GM12878 (cell line): ENCODE data around the gene MDFIC. TPM values are rescaled to one million over a fixed set of nuclear protein-coding genes. Genes with fewer than 3 reads are reported as not detected.

Source experiments
- BACH1 ChIP-seq: fragments of 450-650 bp; IDR thresholded peaks from 2 replicates; pipeline ENCODE4 v1.6.1; 2017; ENCODE audit warnings: mild to moderate bottlenecking, borderline replicate concordance
- BMI1 ChIP-seq: fragments of 450-650 bp; IDR thresholded peaks from 2 replicates; pipeline ENCODE4 v1.6.1; 2016; ENCODE audit warnings: mild to moderate bottlenecking, moderate library complexity, borderline replicate concordance
- CREB1 ChIP-seq: IDR thresholded peaks from 2 replicates; pipeline ENCODE4 v1.6.1; 2012; ENCODE audit warnings: low read depth, mild to moderate bottlenecking, inconsistent platforms
- EP300 ChIP-seq, 2 experiments: fragments of 150-350 bp in 1 of 2; IDR thresholded peaks; 2 replicates each; pipeline ENCODE4 v1.6.1; 2011 to 2012; ENCODE audit warnings: low read depth in 2 of 2, low read length in 2 of 2, borderline replicate concordance in 1 of 2, improper control_type of control experiment in 1 of 2, inconsistent platforms in 1 of 2; ENCODE audit not compliant: control insufficient read depth in 1 of 2
- ESRRA ChIP-seq: IDR thresholded peaks from 2 replicates; pipeline ENCODE4 v1.6.1; 2012; ENCODE audit warnings: mild to moderate bottlenecking, low read length, improper control_type of control experiment
- FOXM1 ChIP-seq: IDR thresholded peaks from 2 replicates; pipeline ENCODE4 v1.6.1; 2012; ENCODE audit warnings: low read depth, mild to moderate bottlenecking, inconsistent platforms, low read length, moderate library complexity
- IKZF2 ChIP-seq, 2 experiments: fragments of 450-650 bp; IDR thresholded peaks; 2 replicates each; pipeline ENCODE4 v1.6.1; 2017; ENCODE audit warnings: mild to moderate bottlenecking in 2 of 2, moderate library complexity in 2 of 2
- MTA2 ChIP-seq: fragments of 450-650 bp; IDR thresholded peaks from 2 replicates; pipeline ENCODE4 v1.6.1; 2016; ENCODE audit warnings: low read depth, mild to moderate bottlenecking, moderate library complexity
- MTA3 ChIP-seq: IDR thresholded peaks from 2 replicates; pipeline ENCODE4 v1.6.1; 2012; ENCODE audit warnings: low read length, inconsistent platforms, borderline replicate concordance
- NFIC ChIP-seq: IDR thresholded peaks from 2 replicates; pipeline ENCODE4 v1.6.1; 2012; ENCODE audit warnings: low read depth, mild to moderate bottlenecking, inconsistent platforms, low read length, moderate library complexity
- NR2C1 ChIP-seq: fragments of 450-650 bp; IDR thresholded peaks from 2 replicates; pipeline ENCODE4 v1.6.1; 2017; ENCODE audit warnings: antibody characterized with exemption, mild to moderate bottlenecking, moderate library complexity
- PAX5 ChIP-seq: IDR thresholded peaks from 2 replicates; pipeline ENCODE4 v1.6.1; 2011; ENCODE audit warnings: low read depth, low read length, borderline replicate concordance
- PML ChIP-seq: IDR thresholded peaks from 2 replicates; pipeline ENCODE4 v1.6.1; 2012; ENCODE audit warnings: low read length, inconsistent platforms
- SIX5 ChIP-seq: IDR thresholded peaks from 2 replicates; pipeline ENCODE4 v1.6.1; 2011; ENCODE audit warnings: mild to moderate bottlenecking, low read depth, low read length, moderate library complexity; ENCODE audit not compliant: severe bottlenecking
- STAT3 ChIP-seq: IDR thresholded peaks from 2 replicates; pipeline ENCODE4 v1.6.1; 2011; ENCODE audit warnings: low read depth, low read length, improper control_type of control experiment
- SUZ12 ChIP-seq: fragments of 200-600 bp; sonication (generic); IDR thresholded peaks from one replicate; pipeline ENCODE4 v1.6.1; 2018; ENCODE audit warnings: antibody characterized with exemption, mild to moderate bottlenecking; ENCODE audit not compliant: unreplicated experiment
- ZNF217 ChIP-seq: fragments of 450-650 bp; IDR thresholded peaks from 2 replicates; pipeline ENCODE4 v1.6.1; 2017; ENCODE audit warnings: antibody characterized with exemption, mild to moderate bottlenecking
- ZSCAN29 ChIP-seq: fragments of 450-650 bp; IDR thresholded peaks from 2 replicates; pipeline ENCODE4 v1.6.1; 2017; ENCODE audit warnings: mild to moderate bottlenecking, moderate library complexity
- polyA plus RNA-seq, 11 experiments: library from polyadenylated mRNA; depleted of rRNA in 4 of 11; unstranded in 6 of 11; stranded (reverse) in 5 of 11; fragments of >200 nt; fragmentation: Nextera tagmentation in 4 of 11; fragmentation: Illumina TruSeq in 1 of 11; extraction: Ambion mirVana in 4 of 11; extraction: Trizol in 1 of 11; gene quantifications; 1 replicate in 1 of 11; 2 replicates in 10 of 11; pipeline versions ENCODE4 v1.2.1 to v1.2.3, GENCODE V29; 2011 to 2016; ENCODE audit warnings: inconsistent platforms in 2 of 11, missing spikeins in 2 of 11, low read depth in 1 of 11
- total RNA-seq, 4 experiments: library from RNA; depleted of rRNA in 3 of 4; stranded (reverse); fragments of >200 nt in 3 of 4; fragmentation: Illumina TruSeq in 1 of 4; extraction: Trizol in 1 of 4; gene quantifications; 2 replicates each; pipeline versions ENCODE4 v1.2.1 to v1.2.3, GENCODE V29; 2013 to 2021
- TF ChIP-seq, protein P1 (sequence below): fragments of 450-650 bp; IDR thresholded peaks from 2 replicates; pipeline ENCODE4 v1.6.1; 2014; ENCODE audit warnings: mild to moderate bottlenecking
- TF ChIP-seq, protein P2 (sequence below): IDR thresholded peaks from 2 replicates; pipeline ENCODE4 v1.6.1; 2012; ENCODE audit warnings: low read depth, low read length, improper control_type of control experiment
- TF ChIP-seq, protein P3 (sequence below): fragments of 450-650 bp; formaldehyde crosslinking; IDR thresholded peaks from 2 replicates; pipeline ENCODE4 v1.4.0; 2022; ENCODE audit warnings: mild to moderate bottlenecking, moderate library complexity
- TF ChIP-seq, protein P4 (sequence below): IDR thresholded peaks from 2 replicates; pipeline ENCODE4 v1.6.1; 2011; ENCODE audit warnings: low read depth, low read length, improper control_type of control experiment, borderline replicate concordance
- TF ChIP-seq, protein P5 (sequence below): fragments of 450-650 bp; IDR thresholded peaks from 2 replicates; pipeline ENCODE4 v1.6.1; 2017; ENCODE audit warnings: mild to moderate bottlenecking

The MDFIC gene
- total and polyA plus RNA-seq, 10 of the 15 experiments (the other 5 are each of a cell fraction or from before 2014, with no cell fraction given): 7.3 to 58.4 (median 40.0) TPM

DNA sequence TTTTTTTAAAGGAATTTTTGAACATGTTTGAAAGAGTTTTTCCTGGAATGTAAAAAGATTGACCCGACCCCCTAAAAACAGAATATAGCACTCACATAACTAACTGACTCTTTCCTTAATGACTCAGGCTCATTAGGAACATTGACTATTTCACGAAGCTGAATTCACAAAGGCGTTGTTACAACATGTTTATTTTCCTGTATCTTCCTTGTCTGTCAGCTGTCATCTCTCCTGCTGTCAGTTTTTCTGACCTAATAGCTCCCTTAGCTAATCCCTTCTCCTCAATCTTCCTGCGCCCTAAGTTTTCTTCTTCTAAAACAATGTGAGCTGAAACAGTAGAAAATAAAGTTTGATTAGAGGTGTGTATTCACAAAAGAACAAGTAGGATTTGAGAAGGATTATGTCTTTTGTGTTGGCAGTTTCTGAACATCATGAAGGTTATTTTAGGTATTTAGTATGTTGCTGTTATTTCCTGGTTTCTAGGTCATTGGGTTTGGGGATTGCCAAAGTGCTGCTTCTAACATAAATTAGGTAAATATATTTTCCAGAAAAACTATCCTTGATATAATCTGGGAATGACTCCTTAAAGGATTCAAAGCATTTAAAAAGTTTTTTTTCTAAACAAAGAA, 4.6 kb upstream of the MDFIC start (continued):
- no peak for TF ChIP-seq ZNF217
- TF ChIP-seq SUZ12: no peak
- no peak for TF ChIP-seq CREB1
- no peak for TF ChIP-seq BACH1
- no peak for TF ChIP-seq SIX5
- peak in 1 of 2 experiments; percentile 11; a peak in 1 of 4 replicates for TF ChIP-seq IKZF2 (IDR thresholded peaks at IDR 0.05)
- TF ChIP-seq, protein P1, sequence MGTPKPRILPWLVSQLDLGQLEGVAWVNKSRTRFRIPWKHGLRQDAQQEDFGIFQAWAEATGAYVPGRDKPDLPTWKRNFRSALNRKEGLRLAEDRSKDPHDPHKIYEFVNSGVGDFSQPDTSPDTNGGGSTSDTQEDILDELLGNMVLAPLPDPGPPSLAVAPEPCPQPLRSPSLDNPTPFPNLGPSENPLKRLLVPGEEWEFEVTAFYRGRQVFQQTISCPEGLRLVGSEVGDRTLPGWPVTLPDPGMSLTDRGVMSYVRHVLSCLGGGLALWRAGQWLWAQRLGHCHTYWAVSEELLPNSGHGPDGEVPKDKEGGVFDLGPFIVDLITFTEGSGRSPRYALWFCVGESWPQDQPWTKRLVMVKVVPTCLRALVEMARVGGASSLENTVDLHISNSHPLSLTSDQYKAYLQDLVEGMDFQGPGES: no peak
- no peak for TF ChIP-seq ESRRA
- TF ChIP-seq NR2C1: no peak
- TF ChIP-seq NFIC: peak; percentile 50; the same call in 1 of the 2 replicates
- no peak for TF ChIP-seq PAX5
- TF ChIP-seq PML: 0 out of 2 replicates have a peak, but pooled peaks have one; percentile 43
- TF ChIP-seq MTA3: peak; percentile 62; the same call in 1 of the 2 replicates
- TF ChIP-seq STAT3: 0 out of 2 replicates have a peak, but pooled peaks have one; percentile 59
- no peak for TF ChIP-seq EP300 (IDR thresholded peaks at IDR 0.05; ENCODE audit: borderline replicate concordance in 1 of 2, control insufficient read depth in 1 of 2, low read depth in 2 of 2, low read length in 2 of 2)
- TF ChIP-seq, protein P2, sequence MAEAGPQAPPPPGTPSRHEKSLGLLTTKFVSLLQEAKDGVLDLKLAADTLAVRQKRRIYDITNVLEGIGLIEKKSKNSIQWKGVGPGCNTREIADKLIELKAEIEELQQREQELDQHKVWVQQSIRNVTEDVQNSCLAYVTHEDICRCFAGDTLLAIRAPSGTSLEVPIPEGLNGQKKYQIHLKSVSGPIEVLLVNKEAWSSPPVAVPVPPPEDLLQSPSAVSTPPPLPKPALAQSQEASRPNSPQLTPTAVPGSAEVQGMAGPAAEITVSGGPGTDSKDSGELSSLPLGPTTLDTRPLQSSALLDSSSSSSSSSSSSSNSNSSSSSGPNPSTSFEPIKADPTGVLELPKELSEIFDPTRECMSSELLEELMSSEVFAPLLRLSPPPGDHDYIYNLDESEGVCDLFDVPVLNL: no peak
- TF ChIP-seq, protein P3, sequence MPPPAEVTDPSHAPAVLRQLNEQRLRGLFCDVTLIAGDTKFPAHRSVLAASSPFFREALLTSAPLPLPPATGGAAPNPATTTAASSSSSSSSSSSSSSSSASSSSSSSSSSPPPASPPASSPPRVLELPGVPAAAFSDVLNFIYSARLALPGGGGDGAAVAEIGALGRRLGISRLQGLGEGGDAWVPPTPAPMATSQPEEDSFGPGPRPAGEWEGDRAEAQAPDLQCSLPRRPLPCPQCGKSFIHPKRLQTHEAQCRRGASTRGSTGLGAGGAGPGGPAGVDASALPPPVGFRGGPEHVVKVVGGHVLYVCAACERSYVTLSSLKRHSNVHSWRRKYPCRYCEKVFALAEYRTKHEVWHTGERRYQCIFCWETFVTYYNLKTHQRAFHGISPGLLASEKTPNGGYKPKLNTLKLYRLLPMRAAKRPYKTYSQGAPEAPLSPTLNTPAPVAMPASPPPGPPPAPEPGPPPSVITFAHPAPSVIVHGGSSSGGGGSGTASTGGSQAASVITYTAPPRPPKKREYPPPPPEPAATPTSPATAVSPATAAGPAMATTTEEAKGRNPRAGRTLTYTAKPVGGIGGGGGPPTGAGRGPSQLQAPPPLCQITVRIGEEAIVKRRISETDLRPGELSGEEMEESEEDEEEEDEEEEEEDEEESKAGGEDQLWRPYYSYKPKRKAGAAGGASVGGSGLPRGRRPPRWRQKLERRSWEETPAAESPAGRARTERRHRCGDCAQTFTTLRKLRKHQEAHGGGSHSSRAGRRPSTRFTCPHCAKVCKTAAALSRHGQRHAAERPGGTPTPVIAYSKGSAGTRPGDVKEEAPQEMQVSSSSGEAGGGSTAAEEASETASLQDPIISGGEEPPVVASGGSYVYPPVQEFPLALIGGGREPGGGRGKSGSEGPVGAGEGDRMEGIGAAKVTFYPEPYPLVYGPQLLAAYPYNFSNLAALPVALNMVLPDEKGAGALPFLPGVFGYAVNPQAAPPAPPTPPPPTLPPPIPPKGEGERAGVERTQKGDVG (CRISPR knock-in tag): no peak
- TF ChIP-seq MTA2: no peak
- no peak for TF ChIP-seq ZSCAN29
- peak; percentile 60; the same call in 1 of the 2 replicates for TF ChIP-seq FOXM1
- TF ChIP-seq, protein P4, sequence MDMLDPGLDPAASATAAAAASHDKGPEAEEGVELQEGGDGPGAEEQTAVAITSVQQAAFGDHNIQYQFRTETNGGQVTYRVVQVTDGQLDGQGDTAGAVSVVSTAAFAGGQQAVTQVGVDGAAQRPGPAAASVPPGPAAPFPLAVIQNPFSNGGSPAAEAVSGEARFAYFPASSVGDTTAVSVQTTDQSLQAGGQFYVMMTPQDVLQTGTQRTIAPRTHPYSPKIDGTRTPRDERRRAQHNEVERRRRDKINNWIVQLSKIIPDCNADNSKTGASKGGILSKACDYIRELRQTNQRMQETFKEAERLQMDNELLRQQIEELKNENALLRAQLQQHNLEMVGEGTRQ: no peak
- TF ChIP-seq, protein P5, sequence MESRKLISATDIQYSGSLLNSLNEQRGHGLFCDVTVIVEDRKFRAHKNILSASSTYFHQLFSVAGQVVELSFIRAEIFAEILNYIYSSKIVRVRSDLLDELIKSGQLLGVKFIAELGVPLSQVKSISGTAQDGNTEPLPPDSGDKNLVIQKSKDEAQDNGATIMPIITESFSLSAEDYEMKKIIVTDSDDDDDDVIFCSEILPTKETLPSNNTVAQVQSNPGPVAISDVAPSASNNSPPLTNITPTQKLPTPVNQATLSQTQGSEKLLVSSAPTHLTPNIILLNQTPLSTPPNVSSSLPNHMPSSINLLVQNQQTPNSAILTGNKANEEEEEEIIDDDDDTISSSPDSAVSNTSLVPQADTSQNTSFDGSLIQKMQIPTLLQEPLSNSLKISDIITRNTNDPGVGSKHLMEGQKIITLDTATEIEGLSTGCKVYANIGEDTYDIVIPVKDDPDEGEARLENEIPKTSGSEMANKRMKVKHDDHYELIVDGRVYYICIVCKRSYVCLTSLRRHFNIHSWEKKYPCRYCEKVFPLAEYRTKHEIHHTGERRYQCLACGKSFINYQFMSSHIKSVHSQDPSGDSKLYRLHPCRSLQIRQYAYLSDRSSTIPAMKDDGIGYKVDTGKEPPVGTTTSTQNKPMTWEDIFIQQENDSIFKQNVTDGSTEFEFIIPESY: no peak
- no peak for TF ChIP-seq BMI1
